GM18868 (cell line): ENCODE results near the gene NAB1.

Experiments
- ATAC-seq: cut with Tn5 transposase; IDR thresholded peaks from one replicate; pipeline ENCODE4 v1.9.1; 2021; ENCODE audit warnings: mild to moderate bottlenecking, moderate library complexity; ENCODE audit not compliant: unreplicated experiment

NAB1 gene

GRCh38 chr2:190637281-190637734, 11.6 kb upstream of the NAB1 start:
- no peak for ATAC-seq

- no peak for ATAC-seq
These were observed 10.8 kb upstream of the NAB1 start for GRCh38 chr2:190637903-190638618.

- no peak for ATAC-seq
These were observed 8.8 kb upstream of the NAB1 start for GRCh38 chr2:190640117-190640516.

- ATAC-seq, result no peak
These were observed 7.4 kb upstream of the NAB1 start for GRCh38 chr2:190641469-190641868.

- ATAC-seq, result no peak
These were observed 1.9 kb upstream of the NAB1 start for GRCh38 chr2:190646780-190647522.

- peak; percentile 76 for ATAC-seq
These were observed 421 bp upstream of the NAB1 start for GRCh38 chr2:190648289-190649034.

- ATAC-seq, result no peak
These were observed 1.0 kb downstream of the NAB1 start for GRCh38 chr2:190649798-190650390.

- ATAC-seq, result no peak
These were observed 2.5 kb downstream of the NAB1 start for GRCh38 chr2:190651413-190651812.

GRCh38 chr2:190653231-190653630, 4.3 kb downstream of the NAB1 start:
- ATAC-seq, result no peak

GRCh38 chr2:190653931-190654330, 5.0 kb downstream of the NAB1 start:
- ATAC-seq, result no peak

- ATAC-seq, result no peak
These were observed 6.2 kb downstream of the NAB1 start for GRCh38 chr2:190655113-190655512.

- ATAC-seq, result no peak
These were observed 6.7 kb downstream of the NAB1 start for GRCh38 chr2:190655570-190655969.

GRCh38 chr2:190656301-190656700, 7.4 kb downstream of the NAB1 start:
- ATAC-seq, result no peak

- no peak for ATAC-seq
These were observed 8.8 kb downstream of the NAB1 start for GRCh38 chr2:190657474-190658255.

- no peak for ATAC-seq
These were observed 10.7 kb downstream of the NAB1 start for GRCh38 chr2:190659553-190659952.

GRCh38 chr2:190662754-190663153, 13.9 kb downstream of the NAB1 start:
- ATAC-seq, result no peak

GRCh38 chr2:190663348-190663747, 14.5 kb downstream of the NAB1 start:
- ATAC-seq, result no peak

- ATAC-seq, result no peak
These were observed 15.0 kb downstream of the NAB1 start for GRCh38 chr2:190663839-190664238.

GRCh38 chr2:190664240-190664639, 15.4 kb downstream of the NAB1 start:
- ATAC-seq, result no peak

GRCh38 chr2:190666895-190667294, 18.0 kb downstream of the NAB1 start:
- no peak for ATAC-seq
